ENCODE results near the gene R3HCC1L. TPM values are rescaled to one million over a fixed set of nuclear protein-coding genes. Genes with fewer than 3 reads are reported as not detected.

Gene R3HCC1L
- total and polyA plus RNA-seq, 9 of the 15 experiments (the other 6 are each of a cell fraction or from before 2014, with no cell fraction given) = 9.1 to 17.8 (median 12.6) TPM

DNA sequence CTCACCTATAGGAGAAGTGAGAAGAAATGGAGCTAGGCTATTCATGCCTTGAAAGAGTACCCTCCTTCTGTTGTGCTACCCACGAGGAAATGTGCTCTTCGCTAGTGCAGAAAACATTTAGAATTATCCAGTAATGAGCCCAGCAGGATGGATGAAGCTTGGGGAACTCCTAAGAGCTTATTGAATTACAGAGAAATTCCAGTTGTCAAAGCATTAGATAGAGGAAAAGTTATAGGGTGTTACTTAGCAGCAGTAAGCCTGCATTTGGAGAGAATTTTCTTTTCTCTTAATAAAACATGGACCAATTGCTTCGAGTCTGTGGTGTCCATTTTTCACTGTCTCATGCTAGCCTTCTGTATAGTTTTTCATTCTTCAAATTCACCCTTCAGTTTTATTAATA is 5.0 kb downstream of the R3HCC1L start:
- no peak for FAIRE-seq
- CTCF ChIA-PET (ENCODE audit: low intra/inter-chr PET ratio) = interaction anchor here (0.7 kb wide), 1 partner anchor 369 kb away, joined by 3 read pairs; no protein-coding TSS in a partner anchor
- WGBS (ENCODE audit: insufficient coverage, low coverage, missing lambda C conversion rate) = 81% methylated on average over 3 of the region's 3 CpGs
- no TSS peak for BruUV-seq (replicated peaks)
- Histone ChIP-seq H3K27ac (ENCODE audit: extremely low read depth, low read depth, low read length) (no peak overlapping the region), H3K79me2 (ENCODE audit: control insufficient read depth, insufficient read depth, low read length) (peaks cover 86% of the 10 kb centered on the region), H4K20me1 (replicated peaks; ENCODE audit: control insufficient read depth, insufficient read depth, low read length) (no peaks in the 10 kb centered on the region), H3K27me3 (ENCODE audit: control insufficient read depth in 2 of 2, insufficient read depth in 2 of 2, low read length in 2 of 2) (no peaks in the 10 kb centered on the region), H3K4me1 (replicated peaks in 1 of 2; ENCODE audit: control insufficient read depth in 2 of 2, insufficient read depth in 2 of 2, low read length in 2 of 2) (peaks cover 7 to 12% of the 10 kb centered on the region in 2 experiments; a peak in 4 of 5 replicates), H3K9me3 (replicated peaks; ENCODE audit: control insufficient read depth, insufficient read depth, low read depth, low read length) (no peaks in the 10 kb centered on the region), H2AFZ (ENCODE audit: low read depth, low read length) (no peak overlapping the region), H3K9me1 (ENCODE audit: control insufficient read depth, insufficient read depth, low read length) (no peaks in the 10 kb centered on the region), H3K4me3 (no peak overlapping the region), H3K9ac (ENCODE audit: insufficient read depth in 1 of 2, low read depth in 2 of 2, low read length in 2 of 2) (no peak overlapping the region), H3K36me3 (ENCODE audit: control insufficient read depth, insufficient read depth, low read length) (no peaks in the 10 kb centered on the region; the same call in 2 of the 3 replicates), H3K4me2 (ENCODE audit: insufficient read depth, low read length) (no peak overlapping the region)
- POLR2A ChIA-PET = interaction anchor here (0.6 to 0.8 kb wide), 2 partner anchors 121 to 820 kb away, joined by 3 read pairs; no protein-coding TSS in a partner anchor
- intact Hi-C loops (cut with micrococcal nuclease) (no loop called here), in situ Hi-C loops (cut with MboI) (no loop called here)
- no peak for DNase-seq (ENCODE audit: extremely low read depth in 1 of 4, low spot score in 3 of 4)
- no peak for ATAC-seq
- TF ChIP-seq RBM17 (IDR thresholded peaks at IDR 0.05; ENCODE audit: borderline replicate concordance, low read depth, low read length) = no peak
- no peak for TF ChIP-seq DNMT1 (IDR thresholded peaks at IDR 0.05)
- no peak for TF ChIP-seq ZBTB8A (IDR thresholded peaks at IDR 0.05; ENCODE audit: partially characterized antibody)
- no peak for TF ChIP-seq FOXJ2 (tag; IDR thresholded peaks at IDR 0.05)
- no peak for TF ChIP-seq BACH1 (tag; IDR thresholded peaks at IDR 0.05)
- TF ChIP-seq JUNB (CRISPR knock-in tag; conservative IDR thresholded peaks at IDR 0.05) = no peak
- TF ChIP-seq ZNF589 (CRISPR knock-in tag; IDR thresholded peaks at IDR 0.05; ENCODE audit: low read depth) = no peak
- no peak for TF ChIP-seq EWSR1 (IDR thresholded peaks at IDR 0.05; ENCODE audit: borderline replicate concordance, low read depth, partially characterized antibody)
- TF ChIP-seq ZNF436 (CRISPR knock-in tag; IDR thresholded peaks at IDR 0.05) = no peak
- TF ChIP-seq, protein P1, sequence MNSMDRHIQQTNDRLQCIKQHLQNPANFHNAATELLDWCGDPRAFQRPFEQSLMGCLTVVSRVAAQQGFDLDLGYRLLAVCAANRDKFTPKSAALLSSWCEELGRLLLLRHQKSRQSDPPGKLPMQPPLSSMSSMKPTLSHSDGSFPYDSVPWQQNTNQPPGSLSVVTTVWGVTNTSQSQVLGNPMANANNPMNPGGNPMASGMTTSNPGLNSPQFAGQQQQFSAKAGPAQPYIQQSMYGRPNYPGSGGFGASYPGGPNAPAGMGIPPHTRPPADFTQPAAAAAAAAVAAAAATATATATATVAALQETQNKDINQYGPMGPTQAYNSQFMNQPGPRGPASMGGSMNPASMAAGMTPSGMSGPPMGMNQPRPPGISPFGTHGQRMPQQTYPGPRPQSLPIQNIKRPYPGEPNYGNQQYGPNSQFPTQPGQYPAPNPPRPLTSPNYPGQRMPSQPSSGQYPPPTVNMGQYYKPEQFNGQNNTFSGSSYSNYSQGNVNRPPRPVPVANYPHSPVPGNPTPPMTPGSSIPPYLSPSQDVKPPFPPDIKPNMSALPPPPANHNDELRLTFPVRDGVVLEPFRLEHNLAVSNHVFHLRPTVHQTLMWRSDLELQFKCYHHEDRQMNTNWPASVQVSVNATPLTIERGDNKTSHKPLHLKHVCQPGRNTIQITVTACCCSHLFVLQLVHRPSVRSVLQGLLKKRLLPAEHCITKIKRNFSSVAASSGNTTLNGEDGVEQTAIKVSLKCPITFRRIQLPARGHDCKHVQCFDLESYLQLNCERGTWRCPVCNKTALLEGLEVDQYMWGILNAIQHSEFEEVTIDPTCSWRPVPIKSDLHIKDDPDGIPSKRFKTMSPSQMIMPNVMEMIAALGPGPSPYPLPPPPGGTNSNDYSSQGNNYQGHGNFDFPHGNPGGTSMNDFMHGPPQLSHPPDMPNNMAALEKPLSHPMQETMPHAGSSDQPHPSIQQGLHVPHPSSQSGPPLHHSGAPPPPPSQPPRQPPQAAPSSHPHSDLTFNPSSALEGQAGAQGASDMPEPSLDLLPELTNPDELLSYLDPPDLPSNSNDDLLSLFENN (IDR thresholded peaks at IDR 0.05; ENCODE audit: low read depth in 2 of 2, low read length in 2 of 2) = no peak
- no peak for TF ChIP-seq SNRNP70 (optimal IDR thresholded peaks at IDR 0.05; ENCODE audit: low read depth, low read length)
- no peak for TF ChIP-seq STAT5B (CRISPR knock-in tag; IDR thresholded peaks at IDR 0.05)
- TF ChIP-seq, protein P2, sequence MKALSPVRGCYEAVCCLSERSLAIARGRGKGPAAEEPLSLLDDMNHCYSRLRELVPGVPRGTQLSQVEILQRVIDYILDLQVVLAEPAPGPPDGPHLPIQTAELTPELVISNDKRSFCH (CRISPR knock-in tag; IDR thresholded peaks at IDR 0.05) = no peak
- TF ChIP-seq, protein P2 (tag; IDR thresholded peaks at IDR 0.05) = no peak
- TF ChIP-seq, protein P3, sequence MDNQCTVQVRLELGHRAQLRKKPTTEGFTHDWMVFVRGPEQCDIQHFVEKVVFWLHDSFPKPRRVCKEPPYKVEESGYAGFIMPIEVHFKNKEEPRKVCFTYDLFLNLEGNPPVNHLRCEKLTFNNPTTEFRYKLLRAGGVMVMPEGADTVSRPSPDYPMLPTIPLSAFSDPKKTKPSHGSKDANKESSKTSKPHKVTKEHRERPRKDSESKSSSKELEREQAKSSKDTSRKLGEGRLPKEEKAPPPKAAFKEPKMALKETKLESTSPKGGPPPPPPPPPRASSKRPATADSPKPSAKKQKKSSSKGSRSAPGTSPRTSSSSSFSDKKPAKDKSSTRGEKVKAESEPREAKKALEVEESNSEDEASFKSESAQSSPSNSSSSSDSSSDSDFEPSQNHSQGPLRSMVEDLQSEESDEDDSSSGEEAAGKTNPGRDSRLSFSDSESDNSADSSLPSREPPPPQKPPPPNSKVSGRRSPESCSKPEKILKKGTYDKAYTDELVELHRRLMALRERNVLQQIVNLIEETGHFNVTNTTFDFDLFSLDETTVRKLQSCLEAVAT (IDR thresholded peaks at IDR 0.05) = no peak
- no peak for TF ChIP-seq PURB (CRISPR knock-in tag; IDR thresholded peaks at IDR 0.05; ENCODE audit: low read depth)
